Hepatocyte (in vitro differentiated cells): ENCODE measurements around the gene BPI. TPM values are rescaled to one million over a fixed set of nuclear protein-coding genes. Genes with fewer than 3 reads are reported as not detected.

Experiments
- DNase-seq: peaks from one replicate; pipeline ENCODE4 v3.0.0-alpha.2; 2016; ENCODE audit warnings: low spot score
- H2AFZ ChIP-seq: fragments of 200-600 bp; sonication (generic); 2 replicates; pipeline ENCODE4 v1.6.0; 2016; ENCODE audit warnings: antibody characterized with exemption, mild to moderate bottlenecking
- H3K27ac ChIP-seq: fragments of 200-600 bp; sonication (generic); 2 replicates; pipeline ENCODE4 v1.5.1; 2016; ENCODE audit warnings: mild to moderate bottlenecking
- H3K27me3 ChIP-seq: fragments of 200-600 bp; sonication (generic); 2 replicates; pipeline ENCODE4 v1.6.1; 2016
- H3K36me3 ChIP-seq: fragments of 200-600 bp; sonication (generic); replicated peaks from 2 replicates; pipeline ENCODE4 v1.5.1; 2016; ENCODE audit warnings: low read depth; ENCODE audit not compliant: insufficient read depth
- H3K4me1 ChIP-seq: fragments of 200-600 bp; sonication (generic); 2 replicates; pipeline ENCODE4 v1.5.1; 2016; ENCODE audit warnings: mild to moderate bottlenecking, moderate library complexity; ENCODE audit not compliant: insufficient read depth
- H3K4me2 ChIP-seq: fragments of 200-600 bp; sonication (generic); 2 replicates; pipeline ENCODE4 v1.6.0; 2016
- H3K4me3 ChIP-seq: fragments of 200-600 bp; sonication (generic); 2 replicates; pipeline ENCODE4 v1.5.1; 2016; ENCODE audit warnings: mild to moderate bottlenecking
- H3K79me2 ChIP-seq: fragments of 200-600 bp; sonication (generic); 2 replicates; pipeline ENCODE4 v1.6.0; 2017; ENCODE audit warnings: mild to moderate bottlenecking
- H3K9me2 ChIP-seq: fragments of 200-600 bp; sonication (generic); replicated peaks from 2 replicates; pipeline ENCODE4 v1.6.0; 2017; ENCODE audit warnings: mild to moderate bottlenecking; ENCODE audit not compliant: insufficient read depth
- H3K9me3 ChIP-seq: fragments of 200-600 bp; sonication (generic); 2 replicates; pipeline ENCODE4 v1.5.1; 2016; ENCODE audit warnings: low read depth, mild to moderate bottlenecking
- H4K20me1 ChIP-seq: fragments of 200-600 bp; sonication (generic); 2 replicates; pipeline ENCODE4 v1.6.0; 2016; ENCODE audit warnings: mild to moderate bottlenecking; ENCODE audit not compliant: insufficient read depth, poor library complexity, severe bottlenecking
- CTCF ChIP-seq: fragments of 200-600 bp; sonication (generic); IDR thresholded peaks from 2 replicates; pipeline ENCODE4 v1.5.1; 2016; ENCODE audit warnings: antibody characterized with exemption, mild to moderate bottlenecking; ENCODE audit not compliant: poor library complexity
- EZH2 ChIP-seq: fragments of 200-600 bp; sonication (generic); IDR thresholded peaks from 2 replicates; pipeline ENCODE4 v1.6.1; 2016; ENCODE audit warnings: antibody characterized with exemption, mild to moderate bottlenecking, borderline replicate concordance
- EZH2phosphoT487 ChIP-seq: fragments of 200-600 bp; sonication (generic); IDR thresholded peaks from one replicate; pipeline ENCODE4 v1.6.1; 2018; ENCODE audit warnings: antibody characterized with exemption, mild to moderate bottlenecking, low read depth, moderate library complexity; ENCODE audit not compliant: unreplicated experiment, severe bottlenecking
- WGBS: methylation state at CpG from one replicate; pipeline ENCODE4 v1.1.6; 2016; ENCODE audit warnings: low lambda C conversion rate; ENCODE audit errors: missing lambda C conversion rate; 5-methylcytosine and 5-hydroxymethylcytosine counted together
- polyA plus RNA-seq: library from polyadenylated mRNA; unstranded; fragments of >200 nt; fragmentation: Nextera tagmentation; extraction: Ambion mirVana; gene quantifications from 2 replicates; pipeline ENCODE4 v1.2.1, GENCODE V29; 2016
- total RNA-seq: library from RNA; depleted of rRNA; stranded (reverse); fragments of >200 nt; gene quantifications from 2 replicates; pipeline ENCODE4 v1.2.3, GENCODE V29; 2014

The BPI gene
- total and polyA plus RNA-seq, 2 experiments from 2014 or later = 0.63 to 0.66 TPM

- H3K4me2 ChIP-seq = no peak overlapping the region
- 91% methylated on average over 11 of the region's 11 CpGs for WGBS
Measured at GRCh38 chr20:38294076-38294591, 9.8 kb upstream of the BPI start.

GRCh38 chr20:38295811-38296210, 8.1 kb upstream of the BPI start:
- no peaks in the 10 kb centered on the region for H3K9me2 ChIP-seq
- H3K79me2 ChIP-seq = no peaks in the 10 kb centered on the region
- no peak overlapping the region for H3K4me3 ChIP-seq
- no peak overlapping the region for H3K4me2 ChIP-seq
- no peaks in the 10 kb centered on the region for H3K36me3 ChIP-seq
- TF ChIP-seq EZH2 (no peak), CTCF (no peak), EZH2phosphoT487 (no peak)
- H3K27me3 ChIP-seq = no peaks in the 10 kb centered on the region
- DNase-seq = no peak
- WGBS = 90% methylated on average over 5 of the region's 5 CpGs
- H2AFZ ChIP-seq = no peak overlapping the region
- no peaks in the 10 kb centered on the region for H4K20me1 ChIP-seq
- peaks cover 9% of the 10 kb centered on the region for H3K4me1 ChIP-seq
- no peaks in the 10 kb centered on the region for H3K9me3 ChIP-seq
- no peak overlapping the region for H3K27ac ChIP-seq

More at GRCh38 chr20:38294076-38294591, 9.8 kb upstream of the BPI start:
- H3K27me3 ChIP-seq = no peaks in the 10 kb centered on the region
- no peaks in the 10 kb centered on the region for H3K9me3 ChIP-seq
- H2AFZ ChIP-seq = no peak overlapping the region
- TF ChIP-seq CTCF = no peak
- TF ChIP-seq EZH2 = no peak
- no peak for TF ChIP-seq EZH2phosphoT487
- H3K4me3 ChIP-seq = no peak overlapping the region
- H3K79me2 ChIP-seq = no peaks in the 10 kb centered on the region
- H3K9me2 ChIP-seq = no peaks in the 10 kb centered on the region
- no peaks in the 10 kb centered on the region for H3K36me3 ChIP-seq
- no peaks in the 10 kb centered on the region for H4K20me1 ChIP-seq
- DNase-seq = no peak
- H3K27ac ChIP-seq = no peak overlapping the region
- peaks cover 10% of the 10 kb centered on the region for H3K4me1 ChIP-seq

GRCh38 chr20:38296433-38296832, 7.5 kb upstream of the BPI start:
- Histone ChIP-seq H3K27ac (no peak overlapping the region), H3K36me3 (no peaks in the 10 kb centered on the region), H3K79me2 (no peaks in the 10 kb centered on the region), H2AFZ (no peak overlapping the region), H3K4me3 (no peak overlapping the region), H3K9me2 (no peaks in the 10 kb centered on the region), H4K20me1 (no peaks in the 10 kb centered on the region), H3K4me1 (peaks cover 4% of the 10 kb centered on the region), H3K27me3 (no peaks in the 10 kb centered on the region), H3K4me2 (no peak overlapping the region), H3K9me3 (no peaks in the 10 kb centered on the region)
- WGBS = 95% methylated on average over 11 of the region's 11 CpGs
- DNase-seq = no peak
- TF ChIP-seq CTCF (no peak), EZH2phosphoT487 (no peak), EZH2 (no peak)
